Epithelial cell of proximal tubule (primary cell): Measurements from ENCODE around the gene LAPTM5. TPM values are rescaled to one million over a fixed set of nuclear protein-coding genes. Genes with fewer than 3 reads are reported as not detected.
"Not testable (repeated sequence)": the region's sequence is repeated elsewhere in the genome, so short reads cannot be mapped to it uniquely, and the experiment has no call there.

Source experiments
- DNase-seq: peaks from one replicate; pipeline ENCODE4 v3.0.0-alpha.2; 2011; ENCODE audit warnings: low read depth
- H3K4me3 ChIP-seq: 2 replicates; pipeline ENCODE4 v1.5.1; 2011; ENCODE audit warnings: low read depth, mild to moderate bottlenecking, low read length
- total RNA-seq: library from RNA; depleted of rRNA; stranded (reverse); fragments of >200 nt; gene quantifications from 2 replicates; pipeline ENCODE4 v1.2.3, GENCODE V29; 2015
- TF ChIP-seq, protein P1 (sequence below): conservative IDR thresholded peaks from 2 replicates; pipeline ENCODE4 v1.5.1; 2012; ENCODE audit warnings: low read depth, mild to moderate bottlenecking, low read length

LAPTM5 gene
- total RNA-seq, 1 donor from 2014 or later: 2.4 TPM

DNA sequence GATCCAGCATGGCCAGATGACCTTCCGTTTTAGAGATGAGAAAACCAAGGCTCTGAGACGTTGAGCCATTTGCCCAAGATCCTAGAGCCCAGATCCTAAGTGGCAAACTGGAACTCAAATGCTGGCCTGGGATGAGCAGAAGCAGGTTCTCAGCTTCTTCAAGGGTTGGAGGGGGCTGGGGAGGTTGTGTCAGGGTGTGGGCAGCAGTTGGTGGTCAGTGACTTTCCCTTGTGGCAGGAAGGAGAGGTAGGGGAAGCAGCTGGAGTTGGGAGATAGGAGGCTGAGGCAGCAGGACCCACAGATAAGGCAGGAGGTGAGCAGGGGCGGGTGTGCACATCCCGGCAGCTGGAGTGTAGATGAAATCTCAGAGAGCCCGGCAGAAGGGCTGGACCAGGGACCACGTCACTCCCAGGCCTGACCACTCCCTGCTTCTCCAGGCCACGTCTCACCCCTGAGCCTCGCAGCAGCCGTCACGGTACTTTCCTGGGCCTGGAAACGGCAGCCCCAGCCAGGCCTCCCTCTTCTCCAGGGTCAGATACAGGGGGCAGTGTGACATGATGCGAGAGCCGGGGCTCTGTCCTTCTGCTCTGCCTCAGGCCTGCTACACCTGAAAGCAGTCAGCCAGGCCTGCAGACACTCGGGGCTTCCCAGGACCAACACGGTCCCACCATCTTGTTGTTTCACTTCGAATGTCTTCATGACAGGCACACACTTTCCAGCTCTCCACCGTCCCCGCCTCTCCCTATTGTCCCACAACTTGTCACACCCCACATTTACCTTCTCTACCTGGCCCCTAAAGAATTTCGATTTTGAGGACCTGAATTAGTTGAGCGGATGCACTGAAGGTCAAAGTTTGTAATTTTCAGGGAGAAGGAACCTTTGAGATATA is 11.5 kb upstream of the LAPTM5 start:
- no peak for DNase-seq
- TF ChIP-seq, protein P1, sequence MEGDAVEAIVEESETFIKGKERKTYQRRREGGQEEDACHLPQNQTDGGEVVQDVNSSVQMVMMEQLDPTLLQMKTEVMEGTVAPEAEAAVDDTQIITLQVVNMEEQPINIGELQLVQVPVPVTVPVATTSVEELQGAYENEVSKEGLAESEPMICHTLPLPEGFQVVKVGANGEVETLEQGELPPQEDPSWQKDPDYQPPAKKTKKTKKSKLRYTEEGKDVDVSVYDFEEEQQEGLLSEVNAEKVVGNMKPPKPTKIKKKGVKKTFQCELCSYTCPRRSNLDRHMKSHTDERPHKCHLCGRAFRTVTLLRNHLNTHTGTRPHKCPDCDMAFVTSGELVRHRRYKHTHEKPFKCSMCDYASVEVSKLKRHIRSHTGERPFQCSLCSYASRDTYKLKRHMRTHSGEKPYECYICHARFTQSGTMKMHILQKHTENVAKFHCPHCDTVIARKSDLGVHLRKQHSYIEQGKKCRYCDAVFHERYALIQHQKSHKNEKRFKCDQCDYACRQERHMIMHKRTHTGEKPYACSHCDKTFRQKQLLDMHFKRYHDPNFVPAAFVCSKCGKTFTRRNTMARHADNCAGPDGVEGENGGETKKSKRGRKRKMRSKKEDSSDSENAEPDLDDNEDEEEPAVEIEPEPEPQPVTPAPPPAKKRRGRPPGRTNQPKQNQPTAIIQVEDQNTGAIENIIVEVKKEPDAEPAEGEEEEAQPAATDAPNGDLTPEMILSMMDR: no peak
- H3K4me3 ChIP-seq: no peak overlapping the region

DNA sequence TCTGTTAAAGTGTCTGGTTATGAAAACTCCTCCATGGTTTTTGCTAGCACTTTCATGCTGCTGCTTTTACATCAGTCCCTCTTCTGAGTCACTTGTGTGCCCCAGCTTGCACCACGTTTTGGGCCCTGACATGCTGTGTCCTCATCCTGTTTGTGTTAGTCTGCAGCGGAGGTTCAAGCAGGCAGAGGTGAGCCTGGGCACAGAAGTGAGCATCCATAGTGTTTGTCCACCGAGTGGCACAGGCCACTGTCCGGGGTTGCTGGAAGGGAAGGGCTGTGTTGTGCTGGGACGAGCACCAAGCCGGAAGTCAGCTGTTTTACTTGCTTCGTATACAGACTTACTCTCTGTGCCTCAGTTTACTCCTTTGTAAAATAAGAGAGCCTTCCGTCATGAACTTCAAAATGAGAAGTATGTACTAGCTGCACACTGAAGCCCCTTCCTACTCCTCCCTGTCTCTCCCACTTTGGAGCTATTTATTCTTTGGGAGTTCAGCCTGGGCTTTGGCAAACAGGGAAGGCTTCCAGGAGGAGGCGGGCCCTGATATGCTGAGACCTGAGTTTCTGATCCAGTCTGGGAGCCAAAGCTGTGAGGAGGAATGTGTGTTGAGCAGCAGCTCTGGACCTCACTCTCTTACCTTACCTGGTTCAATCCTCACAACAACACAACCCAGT is 10.7 kb upstream of the LAPTM5 start:
- DNase-seq: no peak
- no peak overlapping the region for H3K4me3 ChIP-seq
- TF ChIP-seq, protein P1: no peak

DNA sequence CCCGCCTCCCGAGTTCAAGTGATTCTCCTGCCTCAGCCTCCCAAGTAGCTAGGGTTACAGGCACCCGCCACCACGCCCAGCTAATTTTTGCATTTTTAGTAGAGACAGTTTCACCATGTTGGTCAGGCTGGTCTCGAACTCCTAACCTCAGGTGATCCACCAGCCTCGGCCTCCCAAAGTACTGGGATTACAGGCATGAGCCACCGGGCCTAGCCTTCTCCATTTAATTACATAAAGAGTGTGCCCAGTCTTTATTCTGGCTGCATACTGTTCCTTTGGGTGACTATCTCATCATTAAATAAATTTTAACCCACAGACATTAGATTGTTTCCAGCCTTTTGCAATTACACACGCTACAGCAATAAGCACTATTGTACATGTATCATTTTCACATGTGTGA is 9.4 kb upstream of the LAPTM5 start:
- H3K4me3 ChIP-seq, DNase-seq: not testable (repeated sequence)

DNA sequence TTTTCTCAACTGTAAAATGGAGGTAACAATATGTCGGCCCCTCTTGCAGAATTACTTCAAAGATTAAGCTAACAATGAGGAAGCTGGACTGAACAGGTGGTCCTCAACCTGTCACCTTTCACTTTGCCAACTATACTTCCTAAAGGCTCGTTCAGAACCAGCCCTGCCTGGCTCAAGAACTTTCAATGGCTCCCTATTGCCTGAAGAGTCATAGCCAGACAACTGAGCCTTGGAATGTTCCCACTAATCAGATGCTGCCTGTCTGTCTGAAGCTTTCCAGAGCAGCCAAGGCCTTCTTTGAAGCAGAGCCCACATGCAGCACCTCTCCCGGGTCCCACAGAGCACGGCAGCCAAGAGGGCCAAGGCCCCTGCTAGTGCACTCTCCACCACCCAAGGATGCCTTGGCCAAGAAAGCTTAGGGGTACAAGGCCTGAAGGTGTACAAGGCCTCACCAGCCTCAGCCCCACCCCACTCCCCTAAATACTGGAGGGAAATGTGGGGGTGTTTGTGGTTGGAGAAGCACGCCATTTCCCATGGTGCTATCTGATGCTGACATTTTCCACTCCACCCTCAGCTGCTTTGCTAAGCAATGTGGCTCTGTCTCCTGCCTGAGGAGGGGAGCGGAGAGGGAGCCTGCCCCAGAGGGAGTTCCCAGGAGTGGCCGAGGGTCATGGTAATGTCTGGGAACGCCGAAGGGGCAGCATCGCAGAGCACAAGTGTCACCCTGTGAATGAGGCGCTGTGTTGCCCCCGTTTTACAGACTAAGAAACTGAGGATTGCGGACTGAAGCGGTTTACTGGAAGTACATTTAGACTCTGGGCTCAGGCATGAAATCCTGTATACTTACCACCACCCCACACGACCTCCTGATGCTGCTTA is 8.2 kb upstream of the LAPTM5 start:
- no peak for DNase-seq
- no peak overlapping the region for H3K4me3 ChIP-seq
- TF ChIP-seq, protein P1: no peak

DNA sequence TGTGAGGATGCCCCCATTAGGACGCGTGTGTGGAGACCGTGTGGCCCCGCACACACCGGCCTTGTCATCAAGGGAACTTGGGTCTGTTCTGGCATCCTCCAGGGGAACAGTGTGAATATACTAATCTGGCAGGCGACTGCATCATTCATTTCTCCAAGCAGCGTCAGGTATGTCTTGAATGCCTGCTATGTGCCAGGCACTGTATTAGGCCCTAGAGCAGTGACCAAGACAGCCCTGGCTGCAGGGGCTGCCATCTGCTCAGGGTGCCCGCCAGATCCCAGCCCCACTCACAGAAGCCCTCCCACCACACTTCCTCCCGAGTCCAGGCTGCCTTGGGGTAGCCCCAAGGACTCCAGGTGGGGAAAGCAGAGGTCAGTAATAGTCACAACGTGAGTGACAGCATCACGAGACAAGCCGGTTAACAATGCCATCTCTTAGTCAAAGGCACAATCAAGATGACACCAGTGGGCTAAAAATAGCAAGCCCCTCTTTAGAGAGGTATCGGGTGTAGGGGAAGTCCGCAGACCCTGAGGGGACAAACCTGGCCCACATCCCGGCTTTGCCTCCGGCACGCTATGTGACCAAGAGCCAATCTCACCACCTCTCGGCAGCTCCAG is 7.5 kb upstream of the LAPTM5 start:
- TF ChIP-seq, protein P1: no peak

DNA sequence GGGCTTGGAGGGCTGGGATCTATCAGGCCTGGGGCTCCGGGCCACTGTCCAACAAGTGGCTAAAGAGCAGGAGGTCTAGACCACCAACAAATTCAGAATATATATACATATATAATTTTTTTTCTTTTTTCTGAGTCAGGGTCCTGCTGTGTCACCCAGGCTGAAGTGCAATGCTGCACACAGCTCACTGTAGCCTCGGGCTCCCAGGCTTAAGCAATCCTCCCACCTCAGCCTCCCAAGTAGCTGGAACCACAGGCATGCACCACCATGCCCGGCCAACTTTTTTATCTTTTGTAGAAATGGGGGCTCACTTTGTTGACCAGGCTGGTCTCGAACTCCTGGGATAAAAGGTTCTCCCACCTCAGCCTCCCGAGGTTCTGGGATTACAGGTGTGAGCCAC is 6.8 kb upstream of the LAPTM5 start:
- no peak for DNase-seq
- TF ChIP-seq, protein P1: no peak
- no peak overlapping the region for H3K4me3 ChIP-seq

More for the DNA sequence above, 7.5 kb upstream of the LAPTM5 start:
- H3K4me3 ChIP-seq: no peak overlapping the region
- no peak for DNase-seq
